GM18861 (cell line): ENCODE measurements around the gene NHERF2.

Source experiments
- ATAC-seq: cut with Tn5 transposase; IDR thresholded peaks from one replicate; pipeline ENCODE4 v1.9.1; 2021; ENCODE audit not compliant: unreplicated experiment

The NHERF2 gene

DNA sequence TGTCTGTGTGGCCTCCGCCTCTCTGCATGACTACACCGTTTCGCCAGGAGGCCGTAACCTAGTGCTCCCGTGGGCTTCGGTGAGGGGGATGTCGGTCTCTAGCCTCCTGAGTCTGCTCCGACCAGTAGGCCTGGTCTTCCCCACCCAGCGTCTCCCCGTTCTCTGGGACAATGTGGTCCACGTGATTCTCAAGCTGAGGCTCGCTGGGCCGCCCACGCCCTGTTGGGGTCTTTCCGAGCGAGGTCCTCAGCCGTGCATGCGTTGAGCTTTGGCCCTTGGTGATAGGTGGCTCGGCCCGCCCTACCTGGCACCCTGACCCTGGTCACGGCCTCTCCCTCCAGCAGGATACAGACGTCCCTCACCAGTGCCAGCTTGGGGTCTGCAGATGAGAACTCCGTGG lies 52.0 kb downstream of the NHERF2 start:
- no peak for ATAC-seq

DNA sequence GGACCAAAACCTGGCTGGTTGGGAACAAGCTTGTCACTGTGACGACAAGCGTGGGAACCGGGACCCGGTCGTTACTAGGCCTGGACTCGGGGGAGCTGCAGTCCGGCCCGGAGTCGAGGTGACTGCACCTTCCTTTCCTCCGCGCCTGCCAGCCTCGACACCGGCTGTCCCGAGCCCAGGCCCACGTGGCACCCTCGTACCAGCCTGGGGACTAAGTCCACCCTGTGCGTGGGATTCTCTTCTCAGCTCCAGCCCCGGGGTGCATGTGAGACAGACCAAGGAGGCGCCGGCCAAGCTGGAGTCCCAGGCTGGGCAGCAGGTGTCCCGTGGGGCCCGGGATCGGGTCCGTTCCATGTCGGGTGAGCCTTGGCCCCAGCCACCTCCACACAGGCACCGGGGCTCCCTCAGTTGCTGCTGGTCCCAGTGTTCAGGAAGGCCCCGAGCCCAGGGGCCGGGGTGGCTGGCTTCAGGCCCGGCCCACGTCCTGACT lies 52.7 kb downstream of the NHERF2 start:
- ATAC-seq, result no peak

DNA sequence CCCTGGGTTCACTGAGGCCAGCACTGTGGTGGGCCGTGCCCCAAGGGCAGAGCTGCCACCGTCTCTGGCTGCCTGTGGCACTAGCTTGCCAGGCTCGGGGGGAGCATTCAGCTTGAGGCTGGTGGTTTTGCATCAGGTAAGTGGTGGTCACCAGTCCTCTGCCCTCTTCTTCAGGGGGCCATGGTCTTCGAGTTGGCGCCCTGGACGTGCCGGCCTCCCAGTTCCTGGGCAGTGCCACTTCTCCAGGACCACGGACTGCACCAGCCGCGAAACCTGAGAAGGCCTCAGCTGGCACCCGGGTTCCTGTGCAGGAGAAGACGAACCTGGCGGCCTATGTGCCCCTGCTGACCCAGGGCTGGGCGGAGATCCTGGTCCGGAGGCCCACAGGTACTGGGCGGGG lies 53.3 kb downstream of the NHERF2 start:
- no peak for ATAC-seq

DNA sequence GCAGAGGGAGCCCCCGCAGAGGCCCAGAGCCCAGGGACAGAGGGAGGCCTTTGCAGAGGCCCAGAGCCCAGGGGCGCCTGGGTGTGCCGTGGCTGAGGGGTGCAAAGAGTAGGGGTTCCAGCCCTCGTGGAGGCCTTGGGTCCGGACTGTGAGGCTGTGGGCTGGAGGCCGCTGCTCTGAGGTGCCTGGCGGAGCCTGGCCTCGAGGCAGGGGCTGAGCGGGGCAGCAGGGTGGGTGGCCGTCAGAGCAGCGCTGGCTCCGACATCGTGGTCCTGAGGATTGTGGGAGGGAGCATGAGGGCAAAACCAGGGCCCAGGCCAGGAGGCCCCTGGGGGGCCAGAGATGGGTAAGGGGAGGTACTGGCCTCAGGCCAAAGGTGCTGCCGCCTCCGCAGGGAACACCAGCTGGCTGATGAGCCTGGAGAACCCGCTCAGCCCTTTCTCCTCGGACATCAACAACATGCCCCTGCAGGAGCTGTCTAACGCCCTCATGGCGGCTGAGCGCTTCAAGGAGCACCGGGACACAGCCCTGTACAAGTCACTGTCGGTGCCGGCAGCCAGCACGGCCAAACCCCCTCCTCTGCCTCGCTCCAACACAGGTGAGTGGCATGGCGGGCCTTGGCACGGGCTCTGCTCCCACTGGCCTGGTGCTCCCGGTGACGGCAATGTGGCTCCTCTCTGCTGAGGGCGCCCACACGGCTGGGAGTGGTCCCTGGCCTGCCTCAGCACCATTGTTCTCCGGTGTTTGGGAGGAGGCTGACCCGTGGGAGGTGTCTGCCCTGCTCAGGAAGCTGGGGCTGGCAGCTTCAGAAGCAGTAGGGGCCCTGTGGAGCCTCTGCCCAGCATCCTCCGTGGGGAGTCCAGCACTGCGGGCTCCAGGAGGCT lies 54.7 kb downstream of the NHERF2 start:
- ATAC-seq, result no peak

DNA sequence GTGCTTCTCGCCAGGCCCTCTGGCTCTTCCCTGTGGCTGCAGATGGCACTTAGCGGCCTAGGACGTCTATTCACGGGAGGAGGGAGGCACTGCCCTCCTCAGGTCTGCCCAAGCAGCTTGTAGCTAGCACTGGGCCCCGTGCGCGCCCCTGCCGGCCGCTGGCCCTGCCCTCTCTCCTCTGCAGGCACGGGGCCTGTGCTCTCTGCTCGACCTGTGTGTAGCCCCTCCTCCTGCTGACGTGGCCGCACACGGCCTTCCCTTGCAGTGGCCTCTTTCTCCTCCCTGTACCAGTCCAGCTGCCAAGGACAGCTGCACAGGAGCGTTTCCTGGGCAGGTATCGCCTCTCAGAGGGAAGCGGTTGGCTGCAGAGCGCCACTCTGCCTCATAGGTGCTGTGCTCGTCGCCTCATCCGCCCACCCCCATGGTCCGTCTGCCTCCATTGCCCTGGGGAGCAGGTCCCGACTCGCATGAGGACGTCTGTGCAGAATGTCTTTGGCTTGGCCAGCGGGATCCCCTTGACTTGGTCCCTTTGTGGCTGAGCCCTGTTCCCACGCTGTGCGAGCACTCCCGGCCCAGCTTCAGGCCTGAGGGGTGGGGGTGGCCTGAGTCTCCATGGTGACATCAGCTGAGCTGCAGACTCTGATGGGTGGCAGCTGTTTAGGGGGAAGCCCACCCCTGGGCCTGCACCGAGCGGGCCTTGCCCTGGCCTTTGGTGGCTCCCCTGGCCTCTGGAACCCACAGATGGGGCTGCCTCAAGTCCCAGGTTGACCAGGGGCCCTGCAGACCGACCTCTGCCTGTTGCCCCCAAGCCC lies 55.7 kb downstream of the NHERF2 start:
- no peak for ATAC-seq

DNA sequence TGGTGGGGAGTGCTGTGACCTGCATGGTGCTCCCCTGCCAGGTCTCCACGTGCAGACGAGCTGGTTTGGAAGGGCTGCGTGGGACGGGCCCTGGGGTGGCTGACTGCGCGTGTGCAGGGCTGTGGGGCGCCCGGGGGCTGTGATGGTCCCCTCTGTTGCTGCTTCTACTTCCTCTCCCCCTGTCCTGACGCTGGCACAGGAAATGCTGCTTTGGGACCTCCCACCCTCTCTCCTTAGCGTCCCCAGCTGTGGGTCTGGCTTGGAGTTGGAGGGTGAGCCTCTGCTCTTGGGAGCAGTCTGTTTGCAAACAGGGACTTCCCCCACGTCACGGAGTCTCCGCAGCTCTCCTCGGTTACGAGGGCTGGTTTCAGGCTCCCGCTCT lies 56.3 kb downstream of the NHERF2 start:
- ATAC-seq, result no peak

DNA sequence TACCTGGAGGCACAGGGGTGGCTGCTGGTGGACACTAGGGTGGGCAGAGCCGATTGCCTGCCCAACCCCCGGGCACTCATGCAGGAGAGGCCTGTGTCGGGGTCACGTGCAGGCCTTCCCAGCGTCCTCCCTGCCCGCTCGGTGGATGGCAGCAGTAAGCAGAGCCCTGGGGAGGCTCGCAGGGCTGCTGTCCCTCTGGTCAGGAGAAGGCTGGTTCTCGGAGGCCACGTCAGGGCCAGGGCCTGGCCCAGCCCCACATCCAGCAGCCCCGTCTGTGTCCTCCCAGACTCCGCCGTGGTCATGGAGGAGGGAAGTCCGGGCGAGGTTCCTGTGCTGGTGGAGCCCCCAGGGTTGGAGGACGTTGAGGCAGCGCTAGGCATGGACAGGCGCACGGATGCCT lies 56.7 kb downstream of the NHERF2 start:
- no peak for ATAC-seq

DNA sequence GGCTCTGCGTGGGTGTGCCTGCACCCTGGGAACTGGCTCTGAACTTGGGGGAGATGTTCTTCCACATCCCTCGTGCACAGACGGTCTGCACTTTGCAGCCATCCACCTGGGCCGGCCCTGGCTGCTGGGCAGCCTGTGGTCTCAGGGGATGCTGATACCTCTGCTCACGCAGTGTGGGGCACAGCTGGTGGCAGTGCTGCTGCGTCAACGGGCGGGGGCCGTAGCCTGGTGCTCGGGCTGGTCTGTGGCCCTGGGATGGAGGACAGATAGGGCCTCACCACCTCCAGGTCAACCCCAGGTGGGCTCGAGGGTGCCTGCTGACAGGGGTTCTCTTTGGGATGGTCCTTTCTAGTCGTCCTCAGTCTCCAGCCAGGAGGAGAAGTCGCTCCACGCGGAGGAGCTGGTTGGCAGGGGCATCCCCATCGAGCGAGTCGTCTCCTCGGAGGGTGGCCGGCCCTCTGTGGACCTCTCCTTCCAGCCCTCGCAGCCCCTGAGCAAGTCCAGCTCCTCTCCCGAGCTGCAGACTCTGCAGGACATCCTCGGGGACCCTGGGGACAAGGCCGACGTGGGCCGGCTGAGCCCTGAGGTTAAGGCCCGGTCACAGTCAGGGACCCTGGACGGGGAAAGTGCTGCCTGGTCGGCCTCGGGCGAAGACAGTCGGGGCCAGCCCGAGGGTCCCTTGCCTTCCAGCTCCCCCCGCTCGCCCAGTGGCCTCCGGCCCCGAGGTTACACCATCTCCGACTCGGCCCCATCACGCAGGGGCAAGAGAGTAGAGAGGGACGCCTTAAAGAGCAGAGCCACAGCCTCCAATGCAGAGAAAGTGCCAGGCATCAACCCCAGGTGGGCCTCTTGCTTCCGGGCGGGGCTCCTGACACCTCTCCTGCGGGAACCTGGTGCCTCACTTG lies 57.4 kb downstream of the NHERF2 start:
- ATAC-seq, result no peak

DNA sequence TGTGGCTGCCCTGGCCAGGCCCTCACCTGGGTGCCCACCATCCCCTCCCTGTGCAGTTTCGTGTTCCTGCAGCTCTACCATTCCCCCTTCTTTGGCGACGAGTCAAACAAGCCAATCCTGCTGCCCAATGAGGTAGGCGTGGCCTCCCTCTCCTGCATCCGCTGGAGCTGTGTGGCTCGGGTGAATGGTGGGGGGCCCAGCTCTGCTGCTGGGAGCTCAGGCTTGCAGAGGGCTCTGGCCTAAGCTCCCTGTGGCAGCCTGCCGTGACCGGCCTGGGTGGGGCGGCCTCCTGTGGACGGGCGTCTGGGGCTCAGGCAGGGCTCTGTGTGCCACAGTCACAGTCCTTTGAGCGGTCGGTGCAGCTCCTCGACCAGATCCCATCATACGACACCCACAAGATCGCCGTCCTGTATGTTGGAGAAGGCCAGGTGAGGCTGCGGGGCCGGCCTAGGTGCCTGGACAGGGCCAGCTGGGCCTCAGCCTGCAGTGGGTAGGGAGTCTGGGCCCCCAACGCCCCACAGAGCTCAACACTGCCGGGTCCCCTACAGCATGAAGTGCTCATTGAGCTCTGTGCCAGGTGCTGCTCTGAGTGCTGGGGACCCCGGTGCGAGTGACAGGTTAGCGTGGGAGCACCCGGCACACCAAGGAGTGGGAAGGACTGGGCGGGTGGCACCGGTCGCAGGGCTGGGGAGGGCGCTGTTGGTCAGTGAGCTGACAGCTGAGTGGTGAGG lies 58.4 kb downstream of the NHERF2 start:
- ATAC-seq, result no peak

DNA sequence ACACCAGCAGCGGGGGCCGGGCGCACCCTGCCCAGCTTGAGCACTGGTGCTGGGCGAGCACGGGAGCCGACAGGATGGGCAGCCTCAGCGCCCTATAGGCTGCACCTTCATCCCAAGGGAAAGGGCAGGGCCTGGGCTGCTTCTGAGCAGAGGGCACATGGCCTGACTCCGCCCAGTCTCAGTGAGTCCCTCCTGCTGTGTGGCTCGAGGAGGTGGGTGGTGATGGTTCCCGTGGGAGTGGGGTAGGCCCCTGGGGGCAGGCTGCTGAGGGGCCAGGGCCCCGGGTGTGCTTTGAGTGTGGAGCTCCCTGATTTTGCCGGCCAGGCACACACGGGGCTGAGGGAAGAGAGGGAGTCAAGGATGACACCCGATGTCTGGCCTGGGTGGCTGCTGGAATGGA lies 59.0 kb downstream of the NHERF2 start:
- ATAC-seq, result no peak

DNA sequence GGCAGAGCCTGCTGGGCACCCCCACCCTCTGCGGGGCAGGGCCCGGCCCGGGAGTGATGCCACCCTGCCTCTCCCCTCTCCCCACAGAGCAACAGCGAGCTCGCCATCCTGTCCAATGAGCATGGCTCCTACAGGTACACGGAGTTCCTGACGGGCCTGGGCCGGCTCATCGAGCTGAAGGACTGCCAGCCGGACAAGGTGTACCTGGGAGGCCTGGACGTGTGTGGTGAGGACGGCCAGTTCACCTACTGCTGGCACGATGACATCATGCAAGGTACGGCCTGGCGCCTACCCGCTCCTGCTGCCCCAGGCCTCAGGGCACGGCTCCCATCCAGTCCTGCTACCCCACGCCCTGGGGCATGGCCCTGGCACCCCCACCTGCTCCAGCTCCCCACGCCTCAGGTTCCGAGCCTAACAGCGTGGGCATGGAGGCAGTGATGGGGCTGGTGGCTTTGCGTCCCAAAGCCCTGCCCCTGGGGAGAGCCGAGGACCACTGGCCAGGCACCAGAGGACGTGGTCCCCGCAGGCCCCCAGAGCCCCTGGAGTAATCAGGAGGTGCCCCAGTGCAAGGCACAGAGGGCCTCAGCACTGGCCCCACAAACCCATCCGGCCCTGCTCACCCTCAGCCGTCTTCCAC lies 59.5 kb downstream of the NHERF2 start:
- ATAC-seq, result no peak

DNA sequence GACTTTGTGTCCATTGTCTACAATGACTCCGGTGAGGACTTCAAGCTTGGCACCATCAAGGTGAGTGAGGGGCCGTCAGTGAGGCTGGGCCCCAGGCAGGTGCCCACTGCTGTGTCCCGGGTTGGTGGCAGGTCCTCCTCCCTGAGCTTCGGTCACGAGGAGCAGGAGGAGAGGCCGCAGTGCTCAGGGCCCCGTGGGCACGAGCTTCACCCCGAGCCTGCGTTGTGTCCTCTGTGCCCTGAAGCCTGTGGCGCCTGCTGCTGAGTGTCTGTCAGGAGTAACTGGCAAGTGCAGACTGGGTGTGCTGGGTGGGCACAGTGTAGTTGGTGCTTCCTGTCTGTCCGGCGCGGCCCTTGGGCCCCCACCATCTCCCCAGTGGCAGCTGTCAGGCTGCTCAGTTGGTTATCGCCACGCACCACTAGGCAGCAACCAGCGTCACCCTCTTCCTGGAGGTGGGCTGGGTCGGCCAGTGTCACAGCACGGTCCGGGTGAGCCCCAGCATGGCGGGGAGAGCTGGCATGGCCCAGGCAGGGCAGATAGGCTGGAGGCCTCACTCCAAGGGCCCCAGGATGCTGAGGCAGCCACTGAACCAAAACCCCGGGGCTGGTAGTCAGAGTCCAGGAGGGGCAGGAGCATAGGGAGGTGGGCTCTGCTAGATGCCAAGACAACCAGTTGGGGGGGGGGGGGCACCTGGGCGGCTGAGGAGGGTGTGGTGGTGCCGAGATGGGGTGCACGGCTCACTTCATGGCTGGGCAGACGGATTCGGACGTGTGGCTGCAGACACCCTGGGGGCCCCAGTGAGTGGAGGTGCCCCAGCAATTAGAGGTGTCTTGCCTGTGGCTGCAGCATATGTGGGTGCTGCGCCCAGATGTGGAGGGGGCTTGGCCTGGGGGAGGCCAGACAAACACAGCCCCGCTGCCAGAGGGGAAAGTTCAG lies 60.4 kb downstream of the NHERF2 start:
- ATAC-seq, result no peak

DNA sequence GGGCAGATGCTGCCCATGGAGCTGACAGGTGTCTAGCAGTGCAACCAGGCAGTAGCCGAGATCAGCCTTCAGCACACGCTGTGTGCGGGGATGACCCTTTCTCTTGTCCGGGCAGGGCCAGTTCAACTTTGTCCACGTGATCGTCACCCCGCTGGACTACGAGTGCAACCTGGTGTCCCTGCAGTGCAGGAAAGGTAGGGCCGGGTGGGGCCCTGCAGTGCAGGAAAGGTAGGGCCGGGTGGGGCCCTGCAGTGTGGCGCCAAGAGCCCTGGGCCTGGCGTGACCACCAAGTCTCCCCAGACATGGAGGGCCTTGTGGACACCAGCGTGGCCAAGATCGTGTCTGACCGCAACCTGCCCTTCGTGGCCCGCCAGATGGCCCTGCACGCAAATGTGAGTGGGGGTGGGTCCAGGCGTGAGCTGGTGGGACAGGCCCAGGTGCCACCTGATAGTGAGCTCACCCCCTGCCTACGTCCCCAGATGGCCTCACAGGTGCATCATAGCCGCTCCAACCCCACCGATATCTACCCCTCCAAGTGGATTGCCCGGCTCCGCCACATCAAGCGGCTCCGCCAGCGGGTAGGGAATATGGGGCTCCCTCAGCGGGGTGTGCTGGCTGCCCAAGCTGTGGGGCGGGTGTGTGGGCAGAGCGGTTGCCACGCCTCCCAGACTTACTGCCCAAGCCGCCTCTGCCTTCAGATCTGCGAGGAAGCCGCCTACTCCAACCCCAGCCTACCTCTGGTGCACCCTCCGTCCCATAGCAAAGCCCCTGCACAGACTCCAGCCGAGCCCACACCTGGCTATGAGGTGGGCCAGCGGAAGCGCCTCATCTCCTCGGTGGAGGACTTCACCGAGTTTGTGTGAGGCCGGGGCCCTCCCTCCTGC lies 61.3 kb downstream of the NHERF2 start:
- no peak for ATAC-seq
